Peyer's patch (tissue), 4 donors: Measurements from ENCODE around the gene UBE2H.

Experiments used
- POLR2A ChIP-seq, 2 donors: fragments of 450-650 bp; IDR thresholded peaks; one replicate each; pipeline ENCODE4 v1.5.1; 2017; ENCODE audit warnings: antibody characterized with exemption in 2 of 2, mild to moderate bottlenecking in 2 of 2, moderate library complexity in 2 of 2
- TF ChIP-seq, protein P1 (sequence below), 6 experiments: fragments of 450-650 bp in 4 of 6; fragments of 200-600 bp in 2 of 6; sonication (generic) in 1 of 6; IDR thresholded peaks; one replicate each; pipeline ENCODE4 v1.5.1; 2017 to 2019; ENCODE audit warnings: antibody characterized with exemption in 6 of 6, mild to moderate bottlenecking in 3 of 6, moderate library complexity in 1 of 6

- TF ChIP-seq, protein P1, sequence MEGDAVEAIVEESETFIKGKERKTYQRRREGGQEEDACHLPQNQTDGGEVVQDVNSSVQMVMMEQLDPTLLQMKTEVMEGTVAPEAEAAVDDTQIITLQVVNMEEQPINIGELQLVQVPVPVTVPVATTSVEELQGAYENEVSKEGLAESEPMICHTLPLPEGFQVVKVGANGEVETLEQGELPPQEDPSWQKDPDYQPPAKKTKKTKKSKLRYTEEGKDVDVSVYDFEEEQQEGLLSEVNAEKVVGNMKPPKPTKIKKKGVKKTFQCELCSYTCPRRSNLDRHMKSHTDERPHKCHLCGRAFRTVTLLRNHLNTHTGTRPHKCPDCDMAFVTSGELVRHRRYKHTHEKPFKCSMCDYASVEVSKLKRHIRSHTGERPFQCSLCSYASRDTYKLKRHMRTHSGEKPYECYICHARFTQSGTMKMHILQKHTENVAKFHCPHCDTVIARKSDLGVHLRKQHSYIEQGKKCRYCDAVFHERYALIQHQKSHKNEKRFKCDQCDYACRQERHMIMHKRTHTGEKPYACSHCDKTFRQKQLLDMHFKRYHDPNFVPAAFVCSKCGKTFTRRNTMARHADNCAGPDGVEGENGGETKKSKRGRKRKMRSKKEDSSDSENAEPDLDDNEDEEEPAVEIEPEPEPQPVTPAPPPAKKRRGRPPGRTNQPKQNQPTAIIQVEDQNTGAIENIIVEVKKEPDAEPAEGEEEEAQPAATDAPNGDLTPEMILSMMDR (IDR thresholded peaks at IDR 0.05) = no peak
- TF ChIP-seq POLR2A (IDR thresholded peaks at IDR 0.05) = no peak
These were observed 39.3 kb downstream of the UBE2H start for GRCh38 chr7:129913428-129913827.
